CD14-positive monocyte (primary cell): ENCODE results near the gene ADAMTSL2. TPM values are rescaled to one million over a fixed set of nuclear protein-coding genes. Genes with fewer than 3 reads are reported as not detected.

Experiments used
- DNase-seq, 3 donors: peaks; one replicate each; pipeline ENCODE4 v3.0.0-alpha.2; 2011 to 2022
- H2AFZ ChIP-seq: 2 replicates; pipeline ENCODE4 v1.6.0; 2012; ENCODE audit warnings: mild to moderate bottlenecking, low read depth, low read length, inconsistent platforms; ENCODE audit not compliant: insufficient read depth, poor library complexity, severe bottlenecking
- H3K27ac ChIP-seq, 2 donors: 1 replicate in 1 of 2; 2 replicates in 1 of 2; pipeline ENCODE4 v1.5.1; 2012 to 2013; ENCODE audit warnings: low read length in 2 of 2, control low read depth in 1 of 2, inconsistent platforms in 1 of 2, low read depth in 1 of 2, mild to moderate bottlenecking in 1 of 2
- H3K27me3 ChIP-seq, 2 donors: one replicate each; pipeline versions ENCODE4 v1.6.0 to v1.6.1; 2011 to 2013; ENCODE audit warnings: low read length in 2 of 2; ENCODE audit not compliant: control insufficient read depth in 2 of 2, insufficient read depth in 2 of 2
- H3K36me3 ChIP-seq, 2 donors: replicated peaks in 1 of 2; 1 replicate in 1 of 2; 2 replicates in 1 of 2; pipeline versions ENCODE4 v1.5.1 to v1.6.1; 2012 to 2013; ENCODE audit warnings: low read length in 2 of 2, control low read depth in 1 of 2, inconsistent platforms in 1 of 2, mild to moderate bottlenecking in 1 of 2; ENCODE audit not compliant: insufficient read depth in 2 of 2, control insufficient read depth in 1 of 2
- H3K4me1 ChIP-seq, 2 donors: 1 replicate in 1 of 2; 2 replicates in 1 of 2; pipeline versions ENCODE4 v1.5.1 to v1.6.1; 2012 to 2013; ENCODE audit warnings: low read length in 2 of 2, control low read depth in 1 of 2, inconsistent platforms in 1 of 2, mild to moderate bottlenecking in 1 of 2, moderate library complexity in 1 of 2; ENCODE audit not compliant: insufficient read depth in 2 of 2, control insufficient read depth in 1 of 2
- H3K4me2 ChIP-seq: replicated peaks from 2 replicates; pipeline ENCODE3; 2012; ENCODE audit warnings: low read length, moderate library complexity, mild to moderate bottlenecking; ENCODE audit not compliant: poor library complexity, severe bottlenecking; ENCODE audit errors: extremely low read depth
- H3K4me3 ChIP-seq, 3 experiments: fragments of 200-600 bp in 1 of 3; sonication (generic) in 1 of 3; replicated peaks in 1 of 3; 1 replicate in 2 of 3; 2 replicates in 1 of 3; pipeline ENCODE4 v1.5.1; 2011 to 2013; ENCODE audit warnings: low read length in 3 of 3, mild to moderate bottlenecking in 3 of 3, control low read depth in 2 of 3, low read depth in 2 of 3, inconsistent platforms in 1 of 3, moderate library complexity in 1 of 3
- H3K79me2 ChIP-seq: 2 replicates; pipeline ENCODE4 v1.6.0; 2012; ENCODE audit warnings: mild to moderate bottlenecking, control low read depth, inconsistent platforms, low read length, moderate library complexity; ENCODE audit not compliant: insufficient read depth
- H3K9ac ChIP-seq: 2 replicates; pipeline ENCODE4 v1.6.0; 2017; ENCODE audit warnings: low read length, mild to moderate bottlenecking; ENCODE audit not compliant: insufficient read depth, poor library complexity, severe bottlenecking
- H3K9me3 ChIP-seq, 2 donors: replicated peaks in 1 of 2; 1 replicate in 1 of 2; 2 replicates in 1 of 2; pipeline versions ENCODE4 v1.5.1 to v1.6.1; 2012 to 2013; ENCODE audit warnings: low read length in 2 of 2, control low read depth in 1 of 2; ENCODE audit not compliant: control insufficient read depth in 1 of 2, insufficient read depth in 1 of 2
- H4K20me1 ChIP-seq: 2 replicates; pipeline ENCODE4 v1.6.0; 2012; ENCODE audit warnings: mild to moderate bottlenecking, low read length, control low read depth, moderate library complexity; ENCODE audit not compliant: insufficient read depth
- H3K27ac Mint-ChIP-seq, 7 donors: one replicate each; pipeline ENCODE4 v1.8.0; 2020; ENCODE audit warnings: mild to moderate bottlenecking in 7 of 7, mixed read lengths in 7 of 7, moderate library complexity in 6 of 7, inconsistent platforms in 2 of 7
- H3K27me3 Mint-ChIP-seq, 3 donors: one replicate each; pipeline ENCODE4 v1.8.0; 2021 to 2022; ENCODE audit warnings: low read depth in 3 of 3, mild to moderate bottlenecking in 3 of 3, mixed read lengths in 3 of 3, moderate library complexity in 3 of 3, inconsistent platforms in 1 of 3
- H3K36me3 Mint-ChIP-seq, 2 donors: one replicate each; pipeline ENCODE4 v1.8.0; 2020; ENCODE audit warnings: mixed read lengths in 2 of 2, inconsistent platforms in 1 of 2, mild to moderate bottlenecking in 1 of 2
- H3K4me1 Mint-ChIP-seq: one replicate; pipeline ENCODE4 v1.8.0; 2020; ENCODE audit warnings: mild to moderate bottlenecking, mixed read lengths
- H3K4me3 Mint-ChIP-seq, 2 donors: one replicate each; pipeline ENCODE4 v1.8.0; 2020; ENCODE audit warnings: mild to moderate bottlenecking in 2 of 2, mixed read lengths in 2 of 2, moderate library complexity in 1 of 2
- H3K9me3 Mint-ChIP-seq, 7 donors: one replicate each; pipeline ENCODE4 v1.8.0; 2020 to 2022; ENCODE audit warnings: mixed read lengths in 7 of 7, mild to moderate bottlenecking in 6 of 7, moderate library complexity in 6 of 7, inconsistent platforms in 2 of 7
- WGBS: methylation state at CpG from one replicate; pipeline ENCODE4 v1.1.5; 2013; ENCODE audit warnings: missing lambda C conversion rate; ENCODE audit not compliant: insufficient coverage; 5-methylcytosine and 5-hydroxymethylcytosine counted together
- intact Hi-C, 2 donors: fragments of 100-400 bp; cut with micrococcal nuclease; formaldehyde crosslinking; loops; one replicate each; pipeline versions ENCODE4 v1.15.0 to v1.15.1; 2023
- polyA plus RNA-seq, 3 donors: library from polyadenylated mRNA; depleted of rRNA in 1 of 3; unstranded in 2 of 3; stranded (reverse) in 1 of 3; fragments of 300-500 nt in 2 of 3; fragments of >200 nt in 1 of 3; fragmentation: Illumina TruSeq in 2 of 3; gene quantifications; 1 replicate in 2 of 3; 2 replicates in 1 of 3; pipeline ENCODE4 v1.2.3, GENCODE V29; 2012 to 2021
- TF ChIP-seq, protein P1 (sequence below): fragments of 200-600 bp; IDR thresholded peaks from one replicate; pipeline ENCODE4 v1.8.0; 2022; ENCODE audit warnings: antibody characterized with exemption, mild to moderate bottlenecking

ADAMTSL2 gene
- polyA plus RNA-seq, 3 donors: 0.08 TPM; not detected in 2

DNA sequence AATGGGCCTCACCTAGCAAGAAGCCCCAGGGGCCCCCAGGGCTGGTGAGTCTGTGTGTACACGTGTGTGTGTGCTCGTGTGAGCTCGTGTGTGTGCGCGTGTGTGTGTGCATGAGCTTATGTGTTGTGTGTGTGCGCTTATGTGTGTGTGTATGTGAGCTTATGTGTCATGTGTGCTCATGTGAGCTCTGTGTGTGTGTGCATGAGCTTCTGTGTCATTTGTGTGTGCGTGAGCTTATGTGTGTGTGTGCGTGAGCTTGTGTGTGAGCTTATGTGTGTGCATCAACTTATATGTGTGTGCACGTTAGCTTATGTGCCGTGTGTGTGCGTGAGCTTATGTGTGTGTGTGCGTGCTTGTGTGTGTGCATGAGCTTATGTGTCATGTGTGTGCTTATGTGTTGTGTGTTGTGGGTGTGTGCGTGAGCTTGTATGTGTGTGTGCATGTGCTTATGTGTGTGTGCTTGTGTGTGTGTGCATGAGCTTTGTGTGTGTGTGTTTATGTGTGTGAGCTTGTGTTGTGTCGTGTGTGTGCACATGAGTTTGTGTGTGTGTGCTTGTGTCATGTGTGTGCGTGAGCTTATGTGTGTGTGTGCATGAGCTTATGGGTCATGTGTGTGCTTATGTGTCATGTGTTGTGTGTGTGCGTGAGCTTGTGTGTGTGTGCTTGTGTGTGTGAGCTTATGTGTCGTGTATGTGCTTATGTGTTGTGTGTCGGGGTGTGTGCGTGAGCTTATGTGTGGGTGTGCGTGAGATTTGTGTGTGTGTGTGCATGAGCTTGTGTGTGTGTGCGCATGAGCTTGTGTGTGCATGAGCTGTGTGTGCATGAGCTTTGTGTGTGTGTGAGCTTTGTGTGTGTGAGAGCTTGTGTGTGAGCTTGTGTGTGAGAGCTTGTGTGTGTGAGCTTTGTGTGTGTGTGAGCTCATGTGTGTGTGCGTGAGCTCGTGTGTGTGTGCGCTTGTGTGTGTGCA, 38.9 kb upstream of the ADAMTSL2 start:
- Histone ChIP-seq H3K4me3 (no peak overlapping the region), H2AFZ (no peak overlapping the region), H3K4me2 (no peak overlapping the region), H4K20me1 (no peaks in the 10 kb centered on the region), H3K36me3 (no peaks in the 10 kb centered on the region), H3K27me3 (no peaks in the 10 kb centered on the region), H3K27ac (no peak overlapping the region), H3K4me1 (no peaks in the 10 kb centered on the region), H3K79me2 (no peaks in the 10 kb centered on the region), H3K9me3 (no peaks in the 10 kb centered on the region), H3K9ac (no peak overlapping the region)
- Mint-ChIP-seq H3K27me3 (peaks cover 2 to 7% (median 2%) of the 10 kb centered on the region in 3 donors), H3K4me3 (no peak overlapping the region), H3K4me1 (no peaks in the 10 kb centered on the region), H3K36me3 (no peaks in the 10 kb centered on the region), H3K27ac (no peak overlapping the region), H3K9me3 (peaks cover 0 to 6% (median under 1%) of the 10 kb centered on the region in 7 donors)
- intact Hi-C loops: no loop called here
- WGBS: 98% methylated on average over 23 of the region's 24 CpGs
- TF ChIP-seq, protein P1, sequence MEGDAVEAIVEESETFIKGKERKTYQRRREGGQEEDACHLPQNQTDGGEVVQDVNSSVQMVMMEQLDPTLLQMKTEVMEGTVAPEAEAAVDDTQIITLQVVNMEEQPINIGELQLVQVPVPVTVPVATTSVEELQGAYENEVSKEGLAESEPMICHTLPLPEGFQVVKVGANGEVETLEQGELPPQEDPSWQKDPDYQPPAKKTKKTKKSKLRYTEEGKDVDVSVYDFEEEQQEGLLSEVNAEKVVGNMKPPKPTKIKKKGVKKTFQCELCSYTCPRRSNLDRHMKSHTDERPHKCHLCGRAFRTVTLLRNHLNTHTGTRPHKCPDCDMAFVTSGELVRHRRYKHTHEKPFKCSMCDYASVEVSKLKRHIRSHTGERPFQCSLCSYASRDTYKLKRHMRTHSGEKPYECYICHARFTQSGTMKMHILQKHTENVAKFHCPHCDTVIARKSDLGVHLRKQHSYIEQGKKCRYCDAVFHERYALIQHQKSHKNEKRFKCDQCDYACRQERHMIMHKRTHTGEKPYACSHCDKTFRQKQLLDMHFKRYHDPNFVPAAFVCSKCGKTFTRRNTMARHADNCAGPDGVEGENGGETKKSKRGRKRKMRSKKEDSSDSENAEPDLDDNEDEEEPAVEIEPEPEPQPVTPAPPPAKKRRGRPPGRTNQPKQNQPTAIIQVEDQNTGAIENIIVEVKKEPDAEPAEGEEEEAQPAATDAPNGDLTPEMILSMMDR: no peak
- no peak for DNase-seq

DNA sequence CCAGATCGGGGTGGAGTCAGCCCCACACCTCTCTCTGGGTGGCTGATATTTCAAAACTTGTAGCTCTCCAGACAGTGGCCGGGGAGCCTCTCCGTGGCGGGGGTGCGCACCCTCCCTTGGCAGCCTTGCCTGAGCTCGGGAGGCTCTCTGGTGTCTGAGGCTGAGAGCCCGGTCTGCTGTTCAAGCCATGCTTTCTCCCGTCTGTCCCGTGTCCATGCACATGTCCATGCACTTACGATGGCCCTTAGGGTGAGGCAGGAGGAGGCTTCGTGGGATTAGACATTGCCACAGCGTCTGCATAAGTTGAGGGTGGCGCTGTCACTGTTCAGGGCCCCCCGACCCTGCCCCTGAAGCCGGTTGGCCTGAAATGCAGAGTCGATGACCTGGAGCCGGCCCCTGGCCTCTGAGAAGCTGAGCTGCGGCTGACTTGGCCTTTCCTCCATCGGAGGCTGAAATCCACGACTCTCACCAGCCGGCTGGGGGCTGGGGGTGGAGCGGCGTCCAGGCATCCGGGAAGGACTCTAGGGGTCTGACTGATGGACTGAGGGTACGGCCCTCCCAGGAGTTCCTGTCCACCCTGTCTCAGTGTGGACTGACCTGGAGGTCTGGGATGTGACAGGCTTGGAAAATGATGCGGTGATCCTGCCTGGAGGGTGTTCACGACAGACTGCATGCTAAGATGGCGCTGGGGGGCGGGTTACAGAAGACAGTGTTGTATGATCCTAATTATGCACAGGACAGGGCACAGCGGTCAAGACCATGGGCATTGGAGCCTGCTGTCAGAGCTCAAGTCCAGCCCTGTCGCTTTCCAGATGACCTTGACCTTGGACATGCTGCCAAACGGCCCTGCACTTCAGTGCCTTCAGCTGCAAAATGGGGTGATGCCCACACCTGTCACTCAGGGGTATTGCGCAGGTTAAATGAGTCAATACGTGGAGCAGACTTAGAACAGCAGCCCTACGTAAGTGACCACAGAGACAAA, 37.4 kb upstream of the ADAMTSL2 start:
- Histone ChIP-seq H4K20me1 (no peaks in the 10 kb centered on the region), H3K4me2 (no peak overlapping the region), H3K36me3 (no peaks in the 10 kb centered on the region), H3K9ac (no peak overlapping the region), H2AFZ (no peak overlapping the region), H3K79me2 (no peaks in the 10 kb centered on the region), H3K4me1 (no peaks in the 10 kb centered on the region), H3K9me3 (peaks cover 7 to 11% of the 10 kb centered on the region in 2 donors), H3K27ac (no peak overlapping the region), H3K27me3 (no peaks in the 10 kb centered on the region), H3K4me3 (no peak overlapping the region)
- no peak for DNase-seq
- 89% methylated on average over 34 of the region's 35 CpGs for WGBS
- intact Hi-C loops: no loop called here
- Mint-ChIP-seq H3K4me3 (no peak overlapping the region), H3K27me3 (peaks cover 0 to 4% (median 2%) of the 10 kb centered on the region in 3 donors), H3K4me1 (no peaks in the 10 kb centered on the region), H3K9me3 (peaks cover 6 to 19% (median 13%) of the 10 kb centered on the region in 7 donors), H3K27ac (no peak overlapping the region), H3K36me3 (no peaks in the 10 kb centered on the region)
- TF ChIP-seq, protein P1: no peak
